T follicular helper cell (primary cell): ENCODE measurements around the gene GPD2.

Experiments
- DNase-seq: peaks from one replicate; pipeline ENCODE4 v3.0.0-alpha.2; 2020; ENCODE audit warnings: low read depth
- total RNA-seq, 2 experiments: gene quantifications; one replicate each; lab custom pipeline; 2026; lab: John Stamatoyannopoulos, UW

The GPD2 gene
- total RNA-seq = 25.7 to 33.4 reads per million in 2 experiments

GRCh38 chr2:156435718-156436496 lies at the start of gene GPD2:
Gene GPD2 (plus strand): TSS chr2:156436379. CDS start chr2:156476106, 39,727 bp downstream.
- peak; percentile 37 for DNase-seq

- DNase-seq = no peak
Observed at GRCh38 chr2:156394033-156394741, 42.0 kb upstream of the GPD2 start.

GRCh38 chr2:156396126-156396525 lies 40.1 kb upstream of the GPD2 start:
- no peak for DNase-seq

GRCh38 chr2:156397229-156397628 lies 39.0 kb upstream of the GPD2 start:
- DNase-seq = no peak

- no peak for DNase-seq
Observed at GRCh38 chr2:156398176-156398575, 38.0 kb upstream of the GPD2 start.

- DNase-seq = no peak
Observed at GRCh38 chr2:156399224-156399949, 36.8 kb upstream of the GPD2 start.

GRCh38 chr2:156399950-156400705 lies 36.1 kb upstream of the GPD2 start:
- no peak for DNase-seq

- DNase-seq = peak; percentile 71
Observed at GRCh38 chr2:156400706-156401678, 35.2 kb upstream of the GPD2 start.

GRCh38 chr2:156401861-156402260 lies 34.3 kb upstream of the GPD2 start:
- DNase-seq = no peak

- DNase-seq = no peak
Observed at GRCh38 chr2:156405586-156405985, 30.6 kb upstream of the GPD2 start.

- no peak for DNase-seq
Observed at GRCh38 chr2:156411835-156412234, 24.3 kb upstream of the GPD2 start.

GRCh38 chr2:156421851-156422250 lies 14.3 kb upstream of the GPD2 start:
- no peak for DNase-seq

GRCh38 chr2:156423674-156424282 lies 12.4 kb upstream of the GPD2 start:
- no peak for DNase-seq

GRCh38 chr2:156427074-156427473 lies 9.1 kb upstream of the GPD2 start:
- no peak for DNase-seq

GRCh38 chr2:156429211-156429610 lies 7.0 kb upstream of the GPD2 start:
- no peak for DNase-seq

GRCh38 chr2:156430236-156430979 lies 5.8 kb upstream of the GPD2 start:
- no peak for DNase-seq

GRCh38 chr2:156430980-156431358 lies 5.2 kb upstream of the GPD2 start:
- DNase-seq = no peak

GRCh38 chr2:156434461-156435291 lies 1.5 kb upstream of the GPD2 start:
- DNase-seq = no peak

- no peak for DNase-seq
Observed at GRCh38 chr2:156435396-156435717, 822 bp upstream of the GPD2 start.
